ENCODE results near the gene ATP5IF1.

ATP5IF1 gene

GRCh38 chr1:28273216-28273860 lies 37.4 kb downstream of the ATP5IF1 start:
- Histone ChIP-seq H3K9ac (ENCODE audit: low read length) (no peak overlapping the region), H3K4me1 (ENCODE audit: insufficient read depth, low read length) (no peaks in the 10 kb centered on the region), H3K9me3 (ENCODE audit: low read length) (no peaks in the 10 kb centered on the region), H3K36me3 (ENCODE audit: insufficient read depth, low read length) (peaks cover 47% of the 10 kb centered on the region), H3K27me3 (ENCODE audit: control insufficient read depth in 1 of 2, insufficient read depth in 2 of 2, low read length in 2 of 2) (no peaks in the 10 kb centered on the region), H3K27ac (ENCODE audit: low read depth, low read length) (no peak overlapping the region), H3K4me3 (ENCODE audit: low read depth in 1 of 2, low read length in 2 of 2) (no peak overlapping the region)

GRCh38 chr1:28278763-28279162 lies 42.8 kb downstream of the ATP5IF1 start:
- Histone ChIP-seq H3K9me3 (ENCODE audit: low read length) (no peaks in the 10 kb centered on the region), H3K27ac (ENCODE audit: low read depth, low read length) (no peak overlapping the region), H3K4me1 (ENCODE audit: insufficient read depth, low read length) (no peaks in the 10 kb centered on the region), H3K36me3 (ENCODE audit: insufficient read depth, low read length) (peaks cover 57% of the 10 kb centered on the region), H3K4me3 (ENCODE audit: low read depth in 1 of 2, low read length in 2 of 2) (no peak overlapping the region), H3K27me3 (ENCODE audit: control insufficient read depth in 1 of 2, insufficient read depth in 2 of 2, low read length in 2 of 2) (no peaks in the 10 kb centered on the region), H3K9ac (ENCODE audit: low read length) (no peak overlapping the region)

GRCh38 chr1:28279721-28280120 lies 43.8 kb downstream of the ATP5IF1 start:
- H3K4me1 ChIP-seq (ENCODE audit: insufficient read depth, low read length) = no peaks in the 10 kb centered on the region
- peaks cover 48% of the 10 kb centered on the region for H3K36me3 ChIP-seq (ENCODE audit: insufficient read depth, low read length)
- H3K9me3 ChIP-seq (ENCODE audit: low read length) = no peaks in the 10 kb centered on the region
- H3K9ac ChIP-seq (ENCODE audit: low read length) = no peak overlapping the region
- H3K27ac ChIP-seq (ENCODE audit: low read depth, low read length) = no peak overlapping the region
- no peaks in the 10 kb centered on the region for H3K27me3 ChIP-seq (ENCODE audit: control insufficient read depth in 1 of 2, insufficient read depth in 2 of 2, low read length in 2 of 2)
- H3K4me3 ChIP-seq (ENCODE audit: low read depth in 1 of 2, low read length in 2 of 2) = no peak overlapping the region

GRCh38 chr1:28280501-28280900 lies 44.6 kb downstream of the ATP5IF1 start:
- Histone ChIP-seq H3K36me3 (ENCODE audit: insufficient read depth, low read length) (peaks cover 45% of the 10 kb centered on the region), H3K4me3 (ENCODE audit: low read depth in 1 of 2, low read length in 2 of 2) (no peak overlapping the region), H3K9ac (ENCODE audit: low read length) (no peak overlapping the region), H3K9me3 (ENCODE audit: low read length) (no peaks in the 10 kb centered on the region), H3K27me3 (ENCODE audit: control insufficient read depth in 1 of 2, insufficient read depth in 2 of 2, low read length in 2 of 2) (no peaks in the 10 kb centered on the region), H3K27ac (ENCODE audit: low read depth, low read length) (no peak overlapping the region), H3K4me1 (ENCODE audit: insufficient read depth, low read length) (no peaks in the 10 kb centered on the region)

GRCh38 chr1:28280977-28281381 lies 45.1 kb downstream of the ATP5IF1 start:
- no peak overlapping the region for H3K4me3 ChIP-seq (ENCODE audit: low read depth in 1 of 2, low read length in 2 of 2)
- no peaks in the 10 kb centered on the region for H3K9me3 ChIP-seq (ENCODE audit: low read length)
- peaks cover 45% of the 10 kb centered on the region for H3K36me3 ChIP-seq (ENCODE audit: insufficient read depth, low read length)
- H3K27me3 ChIP-seq (ENCODE audit: control insufficient read depth in 1 of 2, insufficient read depth in 2 of 2, low read length in 2 of 2) = no peaks in the 10 kb centered on the region
- no peak overlapping the region for H3K9ac ChIP-seq (ENCODE audit: low read length)
- H3K27ac ChIP-seq (ENCODE audit: low read depth, low read length) = no peak overlapping the region
- no peaks in the 10 kb centered on the region for H3K4me1 ChIP-seq (ENCODE audit: insufficient read depth, low read length)

GRCh38 chr1:28281608-28282425 lies 45.9 kb downstream of the ATP5IF1 start:
- H3K9me3 ChIP-seq (ENCODE audit: low read length) = no peaks in the 10 kb centered on the region
- H3K27me3 ChIP-seq (ENCODE audit: control insufficient read depth in 1 of 2, insufficient read depth in 2 of 2, low read length in 2 of 2) = no peaks in the 10 kb centered on the region
- H3K9ac ChIP-seq (ENCODE audit: low read length) = no peak overlapping the region
- no peak overlapping the region for H3K4me3 ChIP-seq (ENCODE audit: low read depth in 1 of 2, low read length in 2 of 2)
- H3K27ac ChIP-seq (ENCODE audit: low read depth, low read length) = no peak overlapping the region
- H3K4me1 ChIP-seq (ENCODE audit: insufficient read depth, low read length) = no peaks in the 10 kb centered on the region
- H3K36me3 ChIP-seq (ENCODE audit: insufficient read depth, low read length) = peaks cover 45% of the 10 kb centered on the region

GRCh38 chr1:28282426-28283407 lies 46.8 kb downstream of the ATP5IF1 start:
- no peak overlapping the region for H3K27ac ChIP-seq (ENCODE audit: low read depth, low read length)
- no peaks in the 10 kb centered on the region for H3K9me3 ChIP-seq (ENCODE audit: low read length)
- H3K36me3 ChIP-seq (ENCODE audit: insufficient read depth, low read length) = peaks cover 39% of the 10 kb centered on the region
- no peaks in the 10 kb centered on the region for H3K27me3 ChIP-seq (ENCODE audit: control insufficient read depth in 1 of 2, insufficient read depth in 2 of 2, low read length in 2 of 2)
- no peaks in the 10 kb centered on the region for H3K4me1 ChIP-seq (ENCODE audit: insufficient read depth, low read length)
- no peak overlapping the region for H3K9ac ChIP-seq (ENCODE audit: low read length)
- no peak overlapping the region for H3K4me3 ChIP-seq (ENCODE audit: low read depth in 1 of 2, low read length in 2 of 2)

- H3K27ac ChIP-seq (ENCODE audit: low read depth, low read length) = no peak overlapping the region
- H3K4me1 ChIP-seq (ENCODE audit: insufficient read depth, low read length) = no peaks in the 10 kb centered on the region
- H3K36me3 ChIP-seq (ENCODE audit: insufficient read depth, low read length) = peaks cover 10% of the 10 kb centered on the region
- no peaks in the 10 kb centered on the region for H3K27me3 ChIP-seq (ENCODE audit: control insufficient read depth in 1 of 2, insufficient read depth in 2 of 2, low read length in 2 of 2)
- no peak overlapping the region for H3K4me3 ChIP-seq (ENCODE audit: low read depth in 1 of 2, low read length in 2 of 2)
- H3K9ac ChIP-seq (ENCODE audit: low read length) = no peak overlapping the region
- no peaks in the 10 kb centered on the region for H3K9me3 ChIP-seq (ENCODE audit: low read length)
Observed at GRCh38 chr1:28286111-28286510, 50.2 kb downstream of the ATP5IF1 start.
